Esophagus muscularis mucosa (tissue), 4 donors: ENCODE results near the gene ATG13. TPM values are rescaled to one million over a fixed set of nuclear protein-coding genes. Genes with fewer than 3 reads are reported as not detected.
"Not testable (repeated sequence)": the region's sequence is repeated elsewhere in the genome, so short reads cannot be mapped to it uniquely, and the experiment has no call there.

Source experiments
- DNase-seq: peaks from one replicate; pipeline ENCODE4 v3.0.0-alpha.2; 2017; ENCODE audit errors: extremely low spot score
- H3K27ac ChIP-seq, 4 donors: fragments of 200-600 bp; sonication (generic); replicated peaks in 1 of 4; 1 replicate in 3 of 4; 2 replicates in 1 of 4; pipeline ENCODE4 v1.5.1; 2016 to 2019; ENCODE audit warnings: mild to moderate bottlenecking in 1 of 4
- H3K27me3 ChIP-seq, 4 donors: fragments of 200-600 bp; sonication (generic); one replicate each; pipeline versions ENCODE4 v1.5.1 to v1.6.0; 2016 to 2019
- H3K36me3 ChIP-seq, 4 donors: fragments of 200-600 bp; sonication (generic); one replicate each; pipeline ENCODE4 v1.5.1; 2016 to 2019
- H3K4me1 ChIP-seq, 4 donors: fragments of 200-600 bp; sonication (generic); one replicate each; pipeline ENCODE4 v1.5.1; 2016 to 2019
- H3K4me3 ChIP-seq, 4 donors: fragments of 200-600 bp; sonication (generic); 1 replicate in 2 of 4; 2 replicates in 2 of 4; pipeline ENCODE4 v1.5.1; 2016 to 2019; ENCODE audit warnings: mild to moderate bottlenecking in 4 of 4, moderate library complexity in 1 of 4
- H3K9me3 ChIP-seq, 4 donors: fragments of 200-600 bp; sonication (generic); 1 replicate in 3 of 4; 2 replicates in 1 of 4; pipeline ENCODE4 v1.5.1; 2016 to 2019
- CTCF ChIP-seq, 3 experiments: fragments of 200-600 bp in 2 of 3; fragments of 450-650 bp in 1 of 3; sonication (generic) in 2 of 3; IDR thresholded peaks; one replicate each; pipeline ENCODE4 v1.5.1; 2017 to 2019; ENCODE audit warnings: antibody characterized with exemption in 3 of 3, mild to moderate bottlenecking in 2 of 3, moderate library complexity in 1 of 3
- EP300 ChIP-seq: sonication (generic); formaldehyde crosslinking; IDR thresholded peaks from one replicate; pipeline ENCODE4 v1.6.1; 2017; ENCODE audit warnings: antibody characterized with exemption
- POLR2A ChIP-seq: fragments of 450-650 bp; IDR thresholded peaks from one replicate; pipeline ENCODE4 v1.6.1; 2017; ENCODE audit warnings: antibody characterized with exemption, moderate library complexity, mild to moderate bottlenecking, low read depth
- POLR2AphosphoS5 ChIP-seq, 2 donors: sonication (generic); formaldehyde crosslinking; IDR thresholded peaks; one replicate each; pipeline ENCODE4 v1.6.1; 2017; ENCODE audit warnings: antibody characterized with exemption in 2 of 2
- WGBS: methylation state at CpG from one replicate; pipeline ENCODE4 v1.1.5; 2018; 5-methylcytosine and 5-hydroxymethylcytosine counted together
- intact Hi-C: fragments of 100-400 bp; cut with DNase I; formaldehyde crosslinking; loops from one replicate; pipeline ENCODE4 v1.15.1; 2023
- total RNA-seq, 4 donors: library from RNA; depleted of rRNA; stranded (reverse); fragments of >200 nt; gene quantifications; one replicate each; pipeline versions ENCODE4 v1.1.0 to v1.2.1, GENCODE V29; 2016

The ATG13 gene
- total RNA-seq, 4 donors from 2014 or later, result 68.7 to 74.3 (median 72.1) TPM

- Histone ChIP-seq H3K4me3 (no peak overlapping the region), H3K4me1 (peaks cover 0 to 10% (median 0%) of the 10 kb centered on the region in 4 donors), H3K27ac (no peak overlapping the region), H3K36me3 (no peaks in the 10 kb centered on the region), H3K9me3 (no peaks in the 10 kb centered on the region), H3K27me3 (no peaks in the 10 kb centered on the region)
- 95% methylated on average over 5 of the region's 5 CpGs for WGBS
- DNase-seq, result no peak
- TF ChIP-seq POLR2AphosphoS5 (IDR thresholded peaks at IDR 0.05), result no peak
- TF ChIP-seq POLR2A, result no peak
- no peak for TF ChIP-seq EP300
- TF ChIP-seq CTCF (IDR thresholded peaks at IDR 0.05), result no peak
- intact Hi-C loops, result no loop called here
Measured at GRCh38 chr11:46582588-46582987, 34.8 kb upstream of the ATG13 start.

GRCh38 chr11:46583513-46583912 is 33.8 kb upstream of the ATG13 start:
- H3K27me3 ChIP-seq, H3K27ac ChIP-seq, H3K4me3 ChIP-seq, DNase-seq, H3K36me3 ChIP-seq, intact Hi-C loops, H3K9me3 ChIP-seq: not testable (repeated sequence)
- peaks cover 0 to 14% (median 8%) of the 10 kb centered on the region in 4 donors for H3K4me1 ChIP-seq
- WGBS, result 91% methylated on average over 1 of the region's 1 CpG

- 80% methylated on average over 5 of the region's 5 CpGs for WGBS
- no peak for DNase-seq
- H3K4me1 ChIP-seq, result peaks cover 34 to 53% (median 50%) of the 10 kb centered on the region in 4 donors
- no peaks in the 10 kb centered on the region for H3K27me3 ChIP-seq
- H3K4me3 ChIP-seq, result no peak overlapping the region
- no peaks in the 10 kb centered on the region for H3K9me3 ChIP-seq
- intact Hi-C loops, result no loop called here
- TF ChIP-seq EP300, result no peak
- no peak for TF ChIP-seq CTCF (IDR thresholded peaks at IDR 0.05)
- H3K36me3 ChIP-seq, result no peaks in the 10 kb centered on the region
- H3K27ac ChIP-seq, result no peak overlapping the region
Measured at GRCh38 chr11:46588131-46588530, 29.2 kb upstream of the ATG13 start.

GRCh38 chr11:46588915-46589314 is 28.4 kb upstream of the ATG13 start:
- no peaks in the 10 kb centered on the region for H3K27me3 ChIP-seq
- intact Hi-C loops, result no loop called here
- no peak overlapping the region for H3K4me3 ChIP-seq
- peaks cover 34 to 53% (median 51%) of the 10 kb centered on the region in 4 donors for H3K4me1 ChIP-seq
- DNase-seq, result no peak
- H3K27ac ChIP-seq, result no peak overlapping the region
- TF ChIP-seq POLR2A, result no peak
- no peak for TF ChIP-seq EP300
- no peak for TF ChIP-seq POLR2AphosphoS5 (IDR thresholded peaks at IDR 0.05)
- TF ChIP-seq CTCF (IDR thresholded peaks at IDR 0.05), result no peak
- H3K36me3 ChIP-seq, result no peaks in the 10 kb centered on the region
- H3K9me3 ChIP-seq, result no peaks in the 10 kb centered on the region

- intact Hi-C loops, result no loop called here
Measured at GRCh38 chr11:46590740-46591605, 26.4 kb upstream of the ATG13 start.

More at GRCh38 chr11:46590740-46591605, 26.4 kb upstream of the ATG13 start:
- 63% methylated on average over 11 of the region's 11 CpGs for WGBS
- Histone ChIP-seq H3K36me3 (no peaks in the 10 kb centered on the region), H3K27me3 (no peaks in the 10 kb centered on the region), H3K9me3 (no peaks in the 10 kb centered on the region), H3K4me3 (no peak overlapping the region), H3K4me1 (peaks cover 34 to 61% (median 57%) of the 10 kb centered on the region in 4 donors), H3K27ac (peak overlapping the region in 1 of 4 donors; percentile 10)
- DNase-seq, result no peak
- TF ChIP-seq EP300, result no peak
- no peak for TF ChIP-seq POLR2A
- TF ChIP-seq POLR2AphosphoS5 (IDR thresholded peaks at IDR 0.05), result no peak
